Parathyroid adenoma (tissue), 2 donors: ENCODE results near the gene FUT7.

Experiments
- H2AFZ ChIP-seq: fragments of 300-600 bp; sonication (generic); one replicate; pipeline ENCODE4 v1.7.0; 2017; ENCODE audit warnings: antibody characterized with exemption, mild to moderate bottlenecking
- H3K27ac ChIP-seq: fragments of 300-600 bp; sonication (generic); one replicate; pipeline ENCODE4 v1.7.0; 2017
- H3K27me3 ChIP-seq: fragments of 300-600 bp; sonication (generic); one replicate; pipeline ENCODE4 v1.7.0; 2017; ENCODE audit warnings: low read length; ENCODE audit not compliant: control insufficient read depth, insufficient read depth
- H3K36me3 ChIP-seq: fragments of 300-600 bp; sonication (generic); one replicate; pipeline ENCODE4 v1.7.0; 2017; ENCODE audit warnings: low read length; ENCODE audit not compliant: control insufficient read depth, insufficient read depth
- H3K4me1 ChIP-seq: fragments of 300-600 bp; sonication (generic); one replicate; pipeline ENCODE4 v1.7.0; 2017; ENCODE audit warnings: control low read depth
- H3K4me2 ChIP-seq: fragments of 300-600 bp; sonication (generic); one replicate; pipeline ENCODE4 v1.7.0; 2017; ENCODE audit warnings: low read length
- H3K4me3 ChIP-seq: fragments of 300-600 bp; sonication (generic); one replicate; pipeline ENCODE4 v1.7.0; 2017; ENCODE audit warnings: low read depth, low read length
- H3K79me2 ChIP-seq: fragments of 300-600 bp; sonication (generic); one replicate; pipeline ENCODE4 v1.7.0; 2017; ENCODE audit warnings: control low read depth
- H3K9ac ChIP-seq: fragments of 300-600 bp; sonication (generic); one replicate; pipeline ENCODE4 v1.7.0; 2017; ENCODE audit warnings: mild to moderate bottlenecking
- H3K9me3 ChIP-seq: fragments of 300-600 bp; sonication (generic); one replicate; pipeline ENCODE4 v1.7.0; 2017; ENCODE audit warnings: low read length; ENCODE audit not compliant: control insufficient read depth
- TF ChIP-seq, protein P1 (sequence below): fragments of 300-600 bp; sonication (generic); IDR thresholded peaks from one replicate; pipeline ENCODE4 v1.7.0; 2017; ENCODE audit warnings: antibody characterized with exemption, mild to moderate bottlenecking
- donor health status: primary hyperparathyroidism.

Gene FUT7

DNA sequence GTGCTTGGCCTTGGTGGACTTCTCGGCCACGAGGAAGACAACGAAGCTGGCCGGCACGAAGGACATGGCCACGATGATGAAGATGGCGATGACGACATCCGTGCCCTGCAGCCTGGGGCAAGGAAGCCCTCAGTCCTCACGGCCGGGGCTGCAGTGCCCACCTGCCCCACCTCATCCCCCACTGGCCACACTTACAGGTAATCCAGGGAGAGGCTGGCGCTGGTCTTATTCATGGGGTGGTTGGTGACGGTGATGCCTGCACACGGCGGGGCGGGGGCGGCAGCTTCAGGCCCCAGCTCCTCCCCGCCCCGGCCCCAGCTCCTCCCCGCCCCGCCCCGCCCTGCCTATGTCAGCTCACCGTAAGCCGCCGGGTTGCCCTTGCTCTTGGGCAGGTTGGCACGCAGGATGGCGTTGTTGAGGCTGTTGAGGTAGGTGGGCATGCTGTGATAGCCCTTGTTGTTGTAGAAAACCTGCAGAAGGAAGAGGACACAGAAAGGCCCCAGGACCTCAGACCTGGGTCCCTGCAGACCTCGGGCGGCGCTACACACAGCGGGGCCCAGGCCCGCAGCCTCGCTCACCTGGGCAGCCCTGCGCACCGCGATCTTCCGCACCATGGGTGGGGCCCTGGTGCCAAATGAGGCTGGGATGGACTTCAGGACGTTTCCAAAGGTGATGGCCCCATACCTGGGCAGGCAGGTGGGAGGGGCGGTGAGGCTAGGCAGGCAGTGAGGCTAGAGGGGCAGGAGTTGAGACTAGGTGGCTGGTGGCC is 19.8 kb downstream of the FUT7 start:
- Histone ChIP-seq H3K79me2 (no peaks in the 10 kb centered on the region), H3K36me3 (no peaks in the 10 kb centered on the region), H3K4me2 (no peak overlapping the region), H3K27me3 (no peaks in the 10 kb centered on the region), H3K4me1 (no peaks in the 10 kb centered on the region), H2AFZ (no peak overlapping the region), H3K9me3 (no peaks in the 10 kb centered on the region), H3K4me3 (no peak overlapping the region), H3K9ac (no peak overlapping the region), H3K27ac (no peak overlapping the region)
- TF ChIP-seq, protein P1, sequence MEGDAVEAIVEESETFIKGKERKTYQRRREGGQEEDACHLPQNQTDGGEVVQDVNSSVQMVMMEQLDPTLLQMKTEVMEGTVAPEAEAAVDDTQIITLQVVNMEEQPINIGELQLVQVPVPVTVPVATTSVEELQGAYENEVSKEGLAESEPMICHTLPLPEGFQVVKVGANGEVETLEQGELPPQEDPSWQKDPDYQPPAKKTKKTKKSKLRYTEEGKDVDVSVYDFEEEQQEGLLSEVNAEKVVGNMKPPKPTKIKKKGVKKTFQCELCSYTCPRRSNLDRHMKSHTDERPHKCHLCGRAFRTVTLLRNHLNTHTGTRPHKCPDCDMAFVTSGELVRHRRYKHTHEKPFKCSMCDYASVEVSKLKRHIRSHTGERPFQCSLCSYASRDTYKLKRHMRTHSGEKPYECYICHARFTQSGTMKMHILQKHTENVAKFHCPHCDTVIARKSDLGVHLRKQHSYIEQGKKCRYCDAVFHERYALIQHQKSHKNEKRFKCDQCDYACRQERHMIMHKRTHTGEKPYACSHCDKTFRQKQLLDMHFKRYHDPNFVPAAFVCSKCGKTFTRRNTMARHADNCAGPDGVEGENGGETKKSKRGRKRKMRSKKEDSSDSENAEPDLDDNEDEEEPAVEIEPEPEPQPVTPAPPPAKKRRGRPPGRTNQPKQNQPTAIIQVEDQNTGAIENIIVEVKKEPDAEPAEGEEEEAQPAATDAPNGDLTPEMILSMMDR: no peak

DNA sequence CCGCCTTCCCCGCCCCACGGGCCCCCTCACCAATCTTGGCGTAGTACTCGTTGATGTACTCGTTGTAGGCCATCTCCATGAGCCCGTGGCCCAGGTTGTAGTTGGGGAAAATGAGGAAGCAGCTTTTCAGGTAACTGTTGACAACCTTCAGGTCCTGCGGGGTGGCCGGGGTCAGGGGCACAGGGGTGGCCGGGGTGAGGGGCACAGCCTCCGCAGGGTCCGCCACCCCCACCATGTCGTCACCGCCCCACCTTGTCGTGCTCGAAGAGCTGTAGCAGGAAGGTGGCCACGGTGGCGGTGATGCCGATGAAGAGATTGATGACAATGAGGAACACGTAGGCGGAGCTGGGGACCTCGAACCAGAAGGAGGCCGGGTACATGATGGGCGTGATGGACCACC is 20.7 kb downstream of the FUT7 start:
- Histone ChIP-seq H3K27ac (no peak overlapping the region), H3K36me3 (no peaks in the 10 kb centered on the region), H3K9ac (no peak overlapping the region), H3K4me2 (no peak overlapping the region), H3K4me1 (no peaks in the 10 kb centered on the region), H3K9me3 (no peaks in the 10 kb centered on the region), H3K27me3 (no peaks in the 10 kb centered on the region), H3K79me2 (no peaks in the 10 kb centered on the region), H2AFZ (no peak overlapping the region), H3K4me3 (no peak overlapping the region)
- TF ChIP-seq, protein P1: no peak

DNA sequence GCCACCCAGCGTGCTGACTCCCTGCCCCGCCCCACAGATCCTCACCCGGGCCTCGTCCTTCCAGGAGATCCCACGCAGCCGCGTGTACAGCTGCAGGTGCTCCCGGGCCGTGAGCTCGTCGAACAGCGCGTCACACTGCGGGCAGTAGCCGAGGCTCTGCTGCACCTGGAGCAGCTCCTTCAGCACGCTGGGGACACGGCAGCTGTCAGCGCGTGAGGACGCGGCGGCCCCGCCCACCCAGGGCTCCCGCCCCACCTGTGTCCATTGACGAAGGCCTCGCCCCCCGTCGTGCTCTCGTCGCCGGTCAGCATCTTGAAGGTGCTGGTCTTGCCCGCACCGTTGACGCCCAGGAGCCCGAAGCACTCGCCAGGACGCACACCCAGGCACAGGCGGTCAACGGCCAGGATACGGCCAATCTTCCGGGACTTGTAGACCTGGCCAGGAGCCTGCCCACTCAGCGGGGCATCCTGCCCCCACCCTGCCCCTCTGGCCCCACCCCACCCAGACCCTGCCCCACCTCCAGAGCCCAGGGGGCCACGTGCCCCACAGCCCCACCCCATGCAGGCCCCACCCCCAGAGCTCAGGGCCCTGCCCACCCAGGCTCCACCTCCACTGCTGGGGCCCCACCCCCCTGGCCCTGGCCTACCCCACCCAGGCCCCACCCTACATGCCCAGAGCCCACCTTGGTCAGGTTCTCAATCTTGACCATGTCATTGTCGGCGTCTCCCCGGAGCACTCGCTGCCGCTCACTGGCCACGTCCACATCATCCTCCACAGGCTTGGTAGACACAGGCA is 21.8 kb downstream of the FUT7 start:
- H3K27ac ChIP-seq: no peak overlapping the region
- no peak overlapping the region for H3K4me2 ChIP-seq
- TF ChIP-seq, protein P1: no peak
- no peak overlapping the region for H2AFZ ChIP-seq
- H3K79me2 ChIP-seq: no peaks in the 10 kb centered on the region
- H3K9me3 ChIP-seq: no peaks in the 10 kb centered on the region
- no peaks in the 10 kb centered on the region for H3K27me3 ChIP-seq
- no peaks in the 10 kb centered on the region for H3K4me1 ChIP-seq
- no peaks in the 10 kb centered on the region for H3K36me3 ChIP-seq
- H3K9ac ChIP-seq: no peak overlapping the region
- no peak overlapping the region for H3K4me3 ChIP-seq

DNA sequence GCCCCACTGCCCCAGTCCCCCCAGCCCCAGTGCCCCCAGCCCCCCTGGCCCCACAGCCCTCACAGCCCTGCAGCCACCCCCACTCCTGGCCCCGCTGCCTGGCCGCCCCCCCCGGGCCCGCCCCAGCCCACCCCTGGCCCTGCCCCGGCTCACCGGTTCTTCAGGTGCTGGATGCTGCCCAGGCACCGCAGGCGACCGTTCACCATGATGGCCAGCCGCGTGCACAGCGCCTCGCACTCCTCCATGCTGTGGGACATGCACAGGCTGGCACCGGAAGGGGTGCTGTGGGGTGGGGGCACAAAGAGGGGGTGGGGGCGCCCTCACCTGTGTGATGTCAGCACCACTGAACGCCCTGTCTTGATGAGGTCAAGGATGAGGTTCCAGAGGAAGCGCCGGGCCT is 22.7 kb downstream of the FUT7 start:
- Histone ChIP-seq H3K27me3 (no peaks in the 10 kb centered on the region), H3K27ac (no peak overlapping the region), H3K36me3 (no peaks in the 10 kb centered on the region), H3K9ac (no peak overlapping the region), H3K4me2 (no peak overlapping the region), H2AFZ (no peak overlapping the region), H3K79me2 (no peaks in the 10 kb centered on the region), H3K4me3 (no peak overlapping the region), H3K9me3 (no peaks in the 10 kb centered on the region), H3K4me1 (no peaks in the 10 kb centered on the region)
- TF ChIP-seq, protein P1: no peak
